GM10266 (cell line): ENCODE results near the gene CALM3.
"Not testable (repeated sequence)": the region's sequence is repeated elsewhere in the genome, so short reads cannot be mapped to it uniquely, and the experiment has no call there.

Experiments
- DNase-seq: peaks from one replicate; pipeline ENCODE4 v3.0.0; 2012; ENCODE audit errors: extremely low spot score
- CTCF ChIP-seq: IDR thresholded peaks from 2 replicates; pipeline ENCODE4 v1.5.1; 2012; ENCODE audit warnings: mild to moderate bottlenecking, low read depth; ENCODE audit not compliant: control insufficient read depth, insufficient read depth; ENCODE audit errors: missing control alignments

CALM3 gene

GRCh38 chr19:46623915-46624502 is 22.9 kb downstream of the CALM3 start:
- TF ChIP-seq CTCF = no peak
- no peak for DNase-seq

- DNase-seq = peak; percentile 65
- no peak for TF ChIP-seq CTCF
These were observed 24.0 kb downstream of the CALM3 start, which contains the start of gene PTGIR for GRCh38 chr19:46624958-46625661. TSS of gene PTGIR (minus strand) at chr19:46625089. CDS start at chr19:46624225, 864 bp downstream.

- no peak for DNase-seq
- no peak for TF ChIP-seq CTCF
These were observed 24.6 kb downstream of the CALM3 start for GRCh38 chr19:46625731-46626130.

- no peak for DNase-seq
- TF ChIP-seq CTCF = no peak
These were observed 25.3 kb downstream of the CALM3 start for GRCh38 chr19:46626446-46626845.

GRCh38 chr19:46628970-46629369 is 27.8 kb downstream of the CALM3 start:
- DNase-seq = not testable (repeated sequence)

GRCh38 chr19:46629546-46630025 is 28.5 kb downstream of the CALM3 start:
- TF ChIP-seq CTCF = no peak
- no peak for DNase-seq

GRCh38 chr19:46630586-46631205 is 29.6 kb downstream of the CALM3 start:
- DNase-seq = no peak
- TF ChIP-seq CTCF = no peak

GRCh38 chr19:46631481-46631880 is 30.4 kb downstream of the CALM3 start:
- TF ChIP-seq CTCF = no peak
- no peak for DNase-seq
